ENCODE data around the gene WSCD2. TPM values are rescaled to one million over a fixed set of nuclear protein-coding genes. Genes with fewer than 3 reads are reported as not detected.

The WSCD2 gene
- total RNA-seq, result not detected

- CTCF ChIA-PET, result interaction anchor here (0.7 kb wide), 1 partner anchor 9 kb away, joined by 3 read pairs; no protein-coding TSS in a partner anchor
- POLR2A ChIA-PET, result no interaction called here
Measured at GRCh38 chr12:108129017-108129812, at the start of gene WSCD2. Gene WSCD2, plus strand, starts transcription at chr12:108129288. Its CDS starts 66,545 bp downstream, at chr12:108195833.

GRCh38 chr12:108079721-108080120 lies 49.4 kb upstream of the WSCD2 start:
- ChIA-PET CTCF (no interaction called here), POLR2A (no interaction called here)

DNA sequence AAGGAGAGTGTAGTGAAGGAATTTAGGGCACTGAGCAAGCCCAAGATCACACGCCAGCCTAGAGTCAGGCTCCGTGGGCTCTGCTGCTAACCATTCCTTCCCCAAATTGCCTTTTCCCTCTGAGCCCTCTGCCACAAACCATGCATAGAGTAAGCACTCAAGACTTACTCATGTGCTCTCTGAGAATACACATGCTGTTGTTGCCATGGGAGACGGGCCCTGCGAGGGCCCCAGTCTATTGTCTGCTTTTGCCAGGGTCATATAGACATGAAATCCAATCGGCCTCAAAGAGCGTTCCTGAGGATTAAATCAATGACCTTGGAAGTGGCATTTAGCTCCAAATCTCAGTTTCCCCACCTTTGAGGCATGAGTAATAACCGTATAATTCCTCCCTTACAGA lies 48.7 kb upstream of the WSCD2 start:
- POLR2A ChIA-PET, result no interaction called here

GRCh38 chr12:108082485-108082884 lies 46.6 kb upstream of the WSCD2 start:
- CTCF ChIA-PET, result no interaction called here
- POLR2A ChIA-PET, result no interaction called here

More for the DNA sequence above, 48.7 kb upstream of the WSCD2 start:
- CTCF ChIA-PET, result no interaction called here

DNA sequence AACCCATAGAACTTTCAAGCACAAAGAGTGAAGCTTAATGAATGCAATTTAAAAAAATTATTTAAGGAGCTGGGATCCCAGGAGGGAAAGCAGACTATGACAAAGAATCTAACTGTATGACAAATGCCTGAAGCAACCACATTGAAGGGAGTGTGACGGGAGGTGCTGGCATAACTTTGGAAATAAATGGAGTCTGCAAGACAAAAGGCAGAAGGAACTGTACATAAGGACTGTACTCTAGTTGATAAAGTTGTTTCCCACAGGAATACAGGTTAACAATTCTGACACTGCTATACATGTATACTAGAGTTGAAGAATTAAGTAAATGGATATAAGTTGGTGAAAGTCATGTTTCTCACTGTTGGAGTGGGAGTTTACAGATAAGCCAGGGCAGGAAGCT lies 41.2 kb upstream of the WSCD2 start:
- POLR2A ChIA-PET, result no interaction called here
- CTCF ChIA-PET, result no interaction called here

GRCh38 chr12:108090107-108090899 lies 38.8 kb upstream of the WSCD2 start:
- POLR2A ChIA-PET, result no interaction called here
- CTCF ChIA-PET, result no interaction called here

DNA sequence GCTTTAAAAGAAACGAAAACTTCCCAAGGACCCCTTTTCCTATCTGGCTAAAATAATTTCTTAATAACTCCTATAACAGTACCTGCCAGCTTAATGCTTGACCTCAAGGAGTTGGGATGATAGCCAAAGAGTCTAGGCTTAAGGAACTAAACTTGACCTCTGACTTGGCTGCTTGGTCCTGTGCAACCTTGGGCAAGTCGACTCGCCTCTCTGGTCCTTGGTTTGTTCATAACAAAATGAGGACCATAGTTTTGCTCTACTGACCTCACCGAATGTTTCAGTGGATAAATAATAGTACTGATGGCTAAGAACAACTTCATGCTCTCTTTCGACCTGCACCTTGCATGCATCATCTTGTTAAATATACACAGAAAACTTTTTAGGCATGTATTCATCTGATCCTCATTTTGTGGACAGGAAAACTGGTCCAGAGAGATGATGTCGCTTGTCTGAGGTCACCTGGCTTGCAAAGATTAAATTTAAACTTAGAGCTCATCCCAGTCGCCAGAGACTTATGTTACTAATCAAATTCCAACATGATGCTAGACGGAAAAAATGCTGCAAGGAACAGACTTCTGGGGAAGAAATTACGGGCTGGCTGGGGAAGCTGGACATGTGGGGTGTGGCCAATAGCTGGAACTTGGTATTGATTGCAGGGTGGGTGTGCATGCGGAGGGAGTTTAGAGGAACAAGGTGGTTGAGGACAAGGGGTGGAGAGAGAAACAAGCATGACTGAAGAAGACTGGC lies 38.0 kb upstream of the WSCD2 start:
- CTCF ChIA-PET, result no interaction called here
- POLR2A ChIA-PET, result no interaction called here

- CTCF ChIA-PET, result no interaction called here
Measured at GRCh38 chr12:108091679-108092051, 37.4 kb upstream of the WSCD2 start.

DNA sequence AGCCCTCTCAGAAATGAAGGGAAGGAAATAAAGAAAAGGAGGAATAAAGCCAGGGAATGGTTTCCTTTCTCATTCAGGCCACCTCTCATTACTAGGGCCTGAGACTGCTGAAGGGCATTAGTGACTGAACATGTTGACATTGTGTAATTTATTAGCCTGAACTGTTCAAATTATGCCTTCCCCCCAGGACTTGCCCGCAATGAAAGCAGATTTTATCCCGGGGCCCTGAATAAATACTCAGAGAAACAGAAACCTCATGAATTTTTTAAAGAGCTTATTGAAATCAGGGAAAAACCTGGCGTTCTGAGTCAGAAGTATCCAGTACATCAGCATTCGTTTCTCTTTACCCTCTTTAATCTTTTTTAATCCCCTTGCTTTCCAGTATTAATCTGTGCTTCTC lies 35.9 kb upstream of the WSCD2 start:
- ChIA-PET POLR2A (no interaction called here), CTCF (no interaction called here)

More at GRCh38 chr12:108091679-108092051, 37.4 kb upstream of the WSCD2 start:
- POLR2A ChIA-PET, result no interaction called here

- ChIA-PET CTCF (no interaction called here), POLR2A (no interaction called here)
Measured at GRCh38 chr12:108094056-108094649, 34.9 kb upstream of the WSCD2 start.

GRCh38 chr12:108097160-108097911 lies 31.8 kb upstream of the WSCD2 start:
- ChIA-PET POLR2A (no interaction called here), CTCF (no interaction called here)

GRCh38 chr12:108098374-108098773 lies 30.7 kb upstream of the WSCD2 start:
- ChIA-PET CTCF (no interaction called here), POLR2A (no interaction called here)

DNA sequence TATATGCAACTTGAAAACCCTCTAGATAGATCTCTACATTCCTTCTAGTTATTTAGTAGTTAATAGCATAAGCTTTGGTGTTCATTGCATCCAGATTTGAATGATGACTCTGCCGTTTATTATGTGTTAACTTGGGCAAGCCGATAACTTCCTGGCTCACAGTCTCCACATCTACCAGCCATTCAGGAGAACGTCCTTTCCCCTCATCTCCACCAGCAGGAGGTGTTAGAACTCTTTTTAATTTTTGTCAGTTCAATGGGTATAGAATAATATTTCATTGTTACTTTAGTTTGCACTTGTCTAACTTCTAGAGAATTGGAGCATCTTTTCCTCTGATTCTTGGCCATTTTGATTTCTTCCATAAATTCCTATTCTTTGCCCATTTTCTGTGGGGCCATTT lies 30.0 kb upstream of the WSCD2 start:
- CTCF ChIA-PET, result no interaction called here

DNA sequence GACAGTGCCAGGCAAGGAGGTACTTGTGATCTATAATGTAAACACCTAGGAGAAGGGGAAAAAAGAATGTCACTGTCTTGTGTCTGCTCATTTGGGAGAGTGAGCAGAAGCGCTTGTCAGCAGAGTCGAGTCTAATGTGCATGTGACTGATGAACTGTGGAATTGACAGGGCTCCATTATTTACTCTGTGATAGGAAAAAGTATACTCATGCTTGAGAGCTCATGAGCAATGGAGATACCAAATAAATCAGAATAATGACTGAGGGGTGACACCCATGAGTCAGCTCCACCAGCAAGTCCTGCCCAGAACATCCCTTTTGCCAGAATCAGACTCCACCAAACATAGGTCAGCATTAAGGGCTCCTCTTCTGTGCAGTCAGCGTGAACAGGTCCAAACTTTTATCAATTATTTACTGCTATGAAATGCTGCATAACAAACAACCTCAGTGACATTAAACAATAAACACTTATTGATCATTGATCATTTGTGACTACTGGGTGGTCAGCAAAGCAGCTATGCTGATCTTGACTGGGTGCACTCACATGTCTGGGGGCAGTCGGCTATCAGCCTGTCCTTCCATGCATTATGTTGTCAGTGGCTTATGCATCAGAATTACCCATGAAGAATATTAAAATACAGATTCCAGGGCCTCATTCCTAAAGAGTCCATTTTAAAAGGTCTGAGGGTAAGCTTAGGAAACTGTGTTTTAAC lies 29.2 kb upstream of the WSCD2 start:
- CTCF ChIA-PET, result no interaction called here

More for the DNA sequence above, 30.0 kb upstream of the WSCD2 start:
- POLR2A ChIA-PET, result no interaction called here

GRCh38 chr12:108101605-108102175 lies 27.4 kb upstream of the WSCD2 start:
- ChIA-PET CTCF (no interaction called here), POLR2A (no interaction called here)

More for the DNA sequence above, 29.2 kb upstream of the WSCD2 start:
- POLR2A ChIA-PET, result no interaction called here

DNA sequence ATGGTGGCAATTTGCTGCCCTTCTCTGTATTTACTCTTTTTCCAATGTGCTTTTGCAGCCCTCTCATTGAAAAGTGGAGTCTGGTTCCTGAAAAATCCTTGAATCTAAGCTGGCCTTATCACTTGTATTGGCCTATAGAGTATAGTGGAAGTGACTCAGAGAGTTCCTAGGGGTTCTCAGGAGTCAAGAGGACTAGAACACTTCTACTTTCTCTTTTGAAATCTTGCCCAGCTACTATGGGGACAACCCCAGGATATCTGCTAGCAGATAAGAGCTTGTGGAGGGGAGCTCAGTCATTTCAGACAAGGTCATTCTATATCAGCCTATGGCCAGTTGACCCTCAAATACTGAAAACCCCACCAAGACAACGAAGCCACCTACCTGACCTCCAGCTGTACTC lies 26.7 kb upstream of the WSCD2 start:
- CTCF ChIA-PET, result no interaction called here

GRCh38 chr12:108103087-108103486 lies 26.0 kb upstream of the WSCD2 start:
- ChIA-PET CTCF (no interaction called here), POLR2A (no interaction called here)

More for the DNA sequence above, 26.7 kb upstream of the WSCD2 start:
- POLR2A ChIA-PET, result no interaction called here

DNA sequence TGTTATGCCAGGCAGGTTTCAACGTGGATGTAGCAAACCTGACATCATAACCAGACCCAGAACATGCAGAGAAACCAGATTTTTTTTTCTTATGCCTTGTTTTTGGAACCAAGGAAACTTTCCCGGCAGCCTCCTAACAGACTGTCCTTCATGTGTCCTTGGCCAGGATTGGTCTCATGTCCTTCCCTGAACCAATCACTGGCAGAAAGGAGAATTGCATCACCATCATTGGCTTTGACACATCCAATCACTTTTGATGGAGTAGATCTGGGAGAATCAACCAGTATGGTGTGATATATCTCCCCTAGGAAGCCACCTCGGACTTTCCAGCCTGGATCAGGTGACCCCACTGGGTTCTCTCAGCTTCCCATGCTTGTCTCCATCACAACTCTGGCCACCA lies 25.6 kb upstream of the WSCD2 start:
- CTCF ChIA-PET, result no interaction called here

GRCh38 chr12:108104657-108105056 lies 24.4 kb upstream of the WSCD2 start:
- POLR2A ChIA-PET, result no interaction called here
- CTCF ChIA-PET, result no interaction called here

More for the DNA sequence above, 25.6 kb upstream of the WSCD2 start:
- POLR2A ChIA-PET, result no interaction called here
